HepG2 (cell line): Measurements from ENCODE around the gene NEU1. TPM values are rescaled to one million over a fixed set of nuclear protein-coding genes. Genes with fewer than 3 reads are reported as not detected.

ENCODE experiments used
- ATF7-NPFF ChIP-seq: sonication (generic); formaldehyde crosslinking; IDR thresholded peaks from 2 replicates; pipeline ENCODE4 v1.8.1; 2023; ENCODE audit warnings: mild to moderate bottlenecking, low read depth, missing genetic modification reagents, moderate library complexity
- CBX1 ChIP-seq: IDR thresholded peaks from one replicate; pipeline ENCODE4 v1.6.1; 2016; ENCODE audit warnings: antibody characterized with exemption, low read depth
- MAF1 ChIP-seq: sonication (generic); formaldehyde crosslinking; IDR thresholded peaks from 2 replicates; pipeline ENCODE4 v1.5.0; 2020; ENCODE audit warnings: missing genetic modification reagents, borderline replicate concordance
- MXD4 ChIP-seq: IDR thresholded peaks from 2 replicates; pipeline ENCODE4 v1.6.1; 2016; ENCODE audit warnings: mild to moderate bottlenecking, missing biosample characterization, missing genetic modification reagents
- PHF20 ChIP-seq: sonication (generic); formaldehyde crosslinking; IDR thresholded peaks from 2 replicates; pipeline ENCODE4 v1.5.0; 2020; ENCODE audit warnings: mild to moderate bottlenecking, missing genetic modification reagents
- REL ChIP-seq: sonication (generic); formaldehyde crosslinking; conservative IDR thresholded peaks from 2 replicates; pipeline ENCODE4 v1.8.0; 2022; ENCODE audit warnings: mild to moderate bottlenecking, missing genetic modification reagents, moderate library complexity
- SMAD9 ChIP-seq: sonication (generic); formaldehyde crosslinking; IDR thresholded peaks from 2 replicates; pipeline ENCODE4 v1.5.1; 2020; ENCODE audit warnings: mild to moderate bottlenecking, missing genetic modification reagents
- TP53 ChIP-seq: sonication (generic); formaldehyde crosslinking; conservative IDR thresholded peaks from 2 replicates; pipeline ENCODE4 v1.4.0; 2020; ENCODE audit warnings: missing genetic modification reagents
- ZMYM3 ChIP-seq: sonication (generic); formaldehyde crosslinking; IDR thresholded peaks from 2 replicates; pipeline ENCODE4 v1.5.1; 2020; ENCODE audit warnings: mild to moderate bottlenecking, missing genetic modification reagents
- ZNF143 ChIP-seq: sonication (generic); formaldehyde crosslinking; IDR thresholded peaks from 2 replicates; pipeline ENCODE4 v1.4.0; 2020; ENCODE audit warnings: missing genetic modification reagents
- ZNF496 ChIP-seq: sonication (generic); formaldehyde crosslinking; IDR thresholded peaks from 2 replicates; pipeline ENCODE4 v1.8.1; 2023; ENCODE audit warnings: mild to moderate bottlenecking, moderate library complexity, missing genetic modification reagents; ENCODE audit not compliant: insufficient replicate concordance
- ZNF619 ChIP-seq: sonication (generic); formaldehyde crosslinking; IDR thresholded peaks from 2 replicates; pipeline ENCODE4 v1.4.0; 2020; ENCODE audit warnings: mild to moderate bottlenecking, missing genetic modification reagents
- polyA plus RNA-seq, 8 experiments: library from polyadenylated mRNA; depleted of rRNA in 3 of 8; stranded (reverse) in 7 of 8; unstranded in 1 of 8; fragments of >200 nt; fragmentation: Illumina TruSeq in 4 of 8; extraction: Trizol in 4 of 8; gene quantifications; 2 replicates each; pipeline versions ENCODE4 v1.2.1 to v1.2.3, GENCODE V29; 2011 to 2016; ENCODE audit warnings: low read depth in 4 of 8, missing spikeins in 1 of 8, mixed read lengths in 1 of 8; ENCODE audit not compliant: insufficient read depth in 1 of 8
- total RNA-seq, 5 experiments: library from RNA; depleted of rRNA; stranded (reverse); fragments of >200 nt; fragmentation: Illumina TruSeq; extraction: Trizol; gene quantifications; 2 replicates each; pipeline ENCODE4 v1.2.3, GENCODE V29; 2016; ENCODE audit warnings: low read depth in 1 of 5
- TF ChIP-seq, protein P1 (sequence below): sonication (generic); formaldehyde crosslinking; IDR thresholded peaks from 2 replicates; pipeline ENCODE4 v1.9.0; 2021; ENCODE audit warnings: missing genetic modification reagents, borderline replicate concordance
- TF ChIP-seq, protein P2 (sequence below): sonication (generic); formaldehyde crosslinking; IDR thresholded peaks from 2 replicates; pipeline ENCODE4 v1.9.0; 2022; ENCODE audit warnings: missing genetic modification reagents, mild to moderate bottlenecking, borderline replicate concordance
- TF ChIP-seq, protein P3 (sequence below): sonication (generic); formaldehyde crosslinking; IDR thresholded peaks from 2 replicates; pipeline ENCODE4 v1.4.0; 2020; ENCODE audit warnings: mild to moderate bottlenecking, missing genetic modification reagents
- TF ChIP-seq, protein P4 (sequence below): sonication (generic); formaldehyde crosslinking; IDR thresholded peaks from 2 replicates; pipeline ENCODE4; 2020; ENCODE audit warnings: missing genetic modification reagents, mild to moderate bottlenecking, borderline replicate concordance
- TF ChIP-seq, protein P5 (sequence below): sonication (generic); formaldehyde crosslinking; IDR thresholded peaks from 2 replicates; pipeline ENCODE4 v1.8.1; 2023; ENCODE audit warnings: mild to moderate bottlenecking, moderate library complexity, missing genetic modification reagents

Gene NEU1
- total and polyA plus RNA-seq, 2 of the 13 experiments (the other 11 are each of a cell fraction or from before 2014, with no cell fraction given) = 215 to 297 TPM

DNA sequence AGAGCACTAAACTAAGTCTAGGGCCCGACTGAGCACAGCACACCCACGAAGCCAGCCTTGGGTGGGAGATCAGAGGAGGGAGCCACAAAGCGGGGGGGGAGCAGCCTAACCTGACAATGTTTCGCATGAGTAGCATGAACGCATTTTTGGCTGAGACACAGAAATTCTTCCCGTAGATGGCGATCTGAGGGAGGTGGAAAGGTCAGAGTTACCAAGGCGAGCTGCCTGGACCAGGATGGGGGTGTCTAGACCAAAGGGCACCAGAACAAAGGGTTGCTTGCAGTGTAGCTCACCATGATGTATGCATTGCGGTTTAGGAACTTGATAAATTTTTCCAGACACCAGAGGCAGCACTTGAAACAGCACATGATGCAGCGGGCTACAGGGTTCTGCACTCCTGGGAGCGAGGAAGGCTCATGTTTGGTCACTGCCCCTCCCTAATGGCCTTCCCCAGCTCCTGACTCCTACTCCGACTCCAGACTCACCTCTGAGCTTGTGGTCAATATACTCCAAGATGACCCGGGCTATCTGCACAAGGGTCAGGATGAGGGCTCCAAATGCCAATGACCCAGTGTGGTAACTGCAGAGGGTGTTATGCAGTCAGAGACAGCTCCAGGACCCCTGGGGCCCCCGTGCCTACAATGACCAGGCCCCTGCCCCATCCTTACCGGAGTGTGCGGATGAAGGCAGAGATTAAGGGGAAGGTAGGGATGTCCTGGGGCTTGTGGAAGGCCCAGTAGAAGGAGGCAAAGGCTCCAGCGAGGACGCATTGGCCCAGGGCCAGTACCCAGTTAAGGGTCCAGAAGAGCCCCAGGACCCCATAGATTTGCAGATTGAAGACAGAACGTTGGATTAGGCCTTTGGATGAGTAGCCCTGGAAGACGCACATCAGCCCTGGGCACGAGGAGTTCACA is 2.8 kb upstream of the NEU1 start (continued):
- TF ChIP-seq ATF7-NPFF (CRISPR knock-in tag) (peak; percentile 64; the same call in 1 of the 2 replicates), REL (CRISPR knock-in tag) (no peak), ZNF496 (CRISPR knock-in tag) (no peak), PHF20 (CRISPR knock-in tag) (peak; percentile 62), MXD4 (CRISPR knock-in tag) (no peak; the same call in 1 of the 2 replicates), ZMYM3 (peak; percentile 80), ZNF143 (CRISPR knock-in tag) (peak; percentile 35; the same call in 1 of the 2 replicates), MAF1 (CRISPR knock-in tag) (no peak), SMAD9 (CRISPR knock-in tag) (0 out of 2 replicates have a peak, but pooled peaks have one; percentile 31), TP53 (CRISPR knock-in tag) (no peak), ZNF619 (CRISPR knock-in tag) (no peak), CBX1 (peak; percentile 12)
- TF ChIP-seq, protein P1, sequence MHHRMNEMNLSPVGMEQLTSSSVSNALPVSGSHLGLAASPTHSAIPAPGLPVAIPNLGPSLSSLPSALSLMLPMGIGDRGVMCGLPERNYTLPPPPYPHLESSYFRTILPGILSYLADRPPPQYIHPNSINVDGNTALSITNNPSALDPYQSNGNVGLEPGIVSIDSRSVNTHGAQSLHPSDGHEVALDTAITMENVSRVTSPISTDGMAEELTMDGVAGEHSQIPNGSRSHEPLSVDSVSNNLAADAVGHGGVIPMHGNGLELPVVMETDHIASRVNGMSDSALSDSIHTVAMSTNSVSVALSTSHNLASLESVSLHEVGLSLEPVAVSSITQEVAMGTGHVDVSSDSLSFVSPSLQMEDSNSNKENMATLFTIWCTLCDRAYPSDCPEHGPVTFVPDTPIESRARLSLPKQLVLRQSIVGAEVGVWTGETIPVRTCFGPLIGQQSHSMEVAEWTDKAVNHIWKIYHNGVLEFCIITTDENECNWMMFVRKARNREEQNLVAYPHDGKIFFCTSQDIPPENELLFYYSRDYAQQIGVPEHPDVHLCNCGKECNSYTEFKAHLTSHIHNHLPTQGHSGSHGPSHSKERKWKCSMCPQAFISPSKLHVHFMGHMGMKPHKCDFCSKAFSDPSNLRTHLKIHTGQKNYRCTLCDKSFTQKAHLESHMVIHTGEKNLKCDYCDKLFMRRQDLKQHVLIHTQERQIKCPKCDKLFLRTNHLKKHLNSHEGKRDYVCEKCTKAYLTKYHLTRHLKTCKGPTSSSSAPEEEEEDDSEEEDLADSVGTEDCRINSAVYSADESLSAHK (CRISPR knock-in tag) = no peak
- TF ChIP-seq, protein P2, sequence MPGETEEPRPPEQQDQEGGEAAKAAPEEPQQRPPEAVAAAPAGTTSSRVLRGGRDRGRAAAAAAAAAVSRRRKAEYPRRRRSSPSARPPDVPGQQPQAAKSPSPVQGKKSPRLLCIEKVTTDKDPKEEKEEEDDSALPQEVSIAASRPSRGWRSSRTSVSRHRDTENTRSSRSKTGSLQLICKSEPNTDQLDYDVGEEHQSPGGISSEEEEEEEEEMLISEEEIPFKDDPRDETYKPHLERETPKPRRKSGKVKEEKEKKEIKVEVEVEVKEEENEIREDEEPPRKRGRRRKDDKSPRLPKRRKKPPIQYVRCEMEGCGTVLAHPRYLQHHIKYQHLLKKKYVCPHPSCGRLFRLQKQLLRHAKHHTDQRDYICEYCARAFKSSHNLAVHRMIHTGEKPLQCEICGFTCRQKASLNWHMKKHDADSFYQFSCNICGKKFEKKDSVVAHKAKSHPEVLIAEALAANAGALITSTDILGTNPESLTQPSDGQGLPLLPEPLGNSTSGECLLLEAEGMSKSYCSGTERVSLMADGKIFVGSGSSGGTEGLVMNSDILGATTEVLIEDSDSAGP (CRISPR knock-in tag) = peak; percentile 88; the same call in 1 of the 2 replicates
- TF ChIP-seq, protein P3, sequence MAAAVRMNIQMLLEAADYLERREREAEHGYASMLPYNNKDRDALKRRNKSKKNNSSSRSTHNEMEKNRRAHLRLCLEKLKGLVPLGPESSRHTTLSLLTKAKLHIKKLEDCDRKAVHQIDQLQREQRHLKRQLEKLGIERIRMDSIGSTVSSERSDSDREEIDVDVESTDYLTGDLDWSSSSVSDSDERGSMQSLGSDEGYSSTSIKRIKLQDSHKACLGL (CRISPR knock-in tag) = no peak
- TF ChIP-seq, protein P4, sequence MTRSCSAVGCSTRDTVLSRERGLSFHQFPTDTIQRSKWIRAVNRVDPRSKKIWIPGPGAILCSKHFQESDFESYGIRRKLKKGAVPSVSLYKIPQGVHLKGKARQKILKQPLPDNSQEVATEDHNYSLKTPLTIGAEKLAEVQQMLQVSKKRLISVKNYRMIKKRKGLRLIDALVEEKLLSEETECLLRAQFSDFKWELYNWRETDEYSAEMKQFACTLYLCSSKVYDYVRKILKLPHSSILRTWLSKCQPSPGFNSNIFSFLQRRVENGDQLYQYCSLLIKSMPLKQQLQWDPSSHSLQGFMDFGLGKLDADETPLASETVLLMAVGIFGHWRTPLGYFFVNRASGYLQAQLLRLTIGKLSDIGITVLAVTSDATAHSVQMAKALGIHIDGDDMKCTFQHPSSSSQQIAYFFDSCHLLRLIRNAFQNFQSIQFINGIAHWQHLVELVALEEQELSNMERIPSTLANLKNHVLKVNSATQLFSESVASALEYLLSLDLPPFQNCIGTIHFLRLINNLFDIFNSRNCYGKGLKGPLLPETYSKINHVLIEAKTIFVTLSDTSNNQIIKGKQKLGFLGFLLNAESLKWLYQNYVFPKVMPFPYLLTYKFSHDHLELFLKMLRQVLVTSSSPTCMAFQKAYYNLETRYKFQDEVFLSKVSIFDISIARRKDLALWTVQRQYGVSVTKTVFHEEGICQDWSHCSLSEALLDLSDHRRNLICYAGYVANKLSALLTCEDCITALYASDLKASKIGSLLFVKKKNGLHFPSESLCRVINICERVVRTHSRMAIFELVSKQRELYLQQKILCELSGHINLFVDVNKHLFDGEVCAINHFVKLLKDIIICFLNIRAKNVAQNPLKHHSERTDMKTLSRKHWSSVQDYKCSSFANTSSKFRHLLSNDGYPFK (CRISPR knock-in tag) = peak; percentile 20; the same call in 1 of the 2 replicates
- TF ChIP-seq, protein P5, sequence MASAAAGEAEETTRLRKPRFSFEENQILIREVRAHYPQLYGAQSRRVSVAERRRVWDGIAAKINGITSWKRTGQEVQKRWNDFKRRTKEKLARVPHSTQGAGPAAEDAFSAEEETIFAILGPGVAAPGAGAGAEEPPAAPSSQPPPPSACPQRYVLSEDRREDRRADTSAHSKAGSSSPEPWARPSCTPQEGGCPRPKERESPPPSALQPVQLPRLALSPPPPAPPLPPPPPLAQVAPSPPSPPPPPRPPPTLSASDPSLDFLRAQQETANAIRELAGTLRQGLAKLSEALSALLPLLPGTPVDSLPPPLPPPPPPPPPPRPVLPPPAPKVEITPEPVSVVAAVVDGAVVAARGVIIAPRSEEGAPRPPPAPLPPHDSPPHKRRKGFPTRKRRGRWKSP (CRISPR knock-in tag) = peak; percentile 61; the same call in 1 of the 2 replicates
